LoVo (cell line): ENCODE results near the gene COX6B2.

ENCODE experiments used
- DNase-seq: peaks from one replicate; pipeline ENCODE4 v3.0.0-alpha.2; 2016; ENCODE audit warnings: low spot score

The COX6B2 gene

DNA sequence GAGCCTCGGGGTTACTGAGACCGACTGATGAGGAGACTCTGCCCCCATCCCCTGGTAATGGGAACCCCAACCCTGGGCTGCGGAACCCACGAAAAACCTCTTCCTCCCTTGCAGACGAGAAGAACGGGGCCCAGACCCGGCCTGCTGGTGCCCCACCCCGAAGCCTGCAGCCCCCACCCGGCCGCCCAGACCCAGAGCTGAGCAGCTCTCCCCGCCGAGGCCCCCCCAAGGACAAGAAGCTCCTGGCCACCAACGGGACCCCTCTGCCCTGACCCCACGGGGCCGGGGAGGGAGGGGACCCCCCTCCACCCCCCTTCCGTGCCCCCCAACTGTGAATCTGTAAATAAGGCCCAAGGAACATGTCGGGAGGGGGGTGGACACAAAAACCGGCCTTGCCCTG is 42.7 kb downstream of the COX6B2 start:
- DNase-seq = no peak

- DNase-seq = no peak
Observed at GRCh38 chr19:55311397-55311796, 43.1 kb downstream of the COX6B2 start.

GRCh38 chr19:55310498-55310897 is 44.0 kb downstream of the COX6B2 start:
- no peak for DNase-seq

- no peak for DNase-seq
Observed at GRCh38 chr19:55309448-55309847, 45.1 kb downstream of the COX6B2 start.

DNA sequence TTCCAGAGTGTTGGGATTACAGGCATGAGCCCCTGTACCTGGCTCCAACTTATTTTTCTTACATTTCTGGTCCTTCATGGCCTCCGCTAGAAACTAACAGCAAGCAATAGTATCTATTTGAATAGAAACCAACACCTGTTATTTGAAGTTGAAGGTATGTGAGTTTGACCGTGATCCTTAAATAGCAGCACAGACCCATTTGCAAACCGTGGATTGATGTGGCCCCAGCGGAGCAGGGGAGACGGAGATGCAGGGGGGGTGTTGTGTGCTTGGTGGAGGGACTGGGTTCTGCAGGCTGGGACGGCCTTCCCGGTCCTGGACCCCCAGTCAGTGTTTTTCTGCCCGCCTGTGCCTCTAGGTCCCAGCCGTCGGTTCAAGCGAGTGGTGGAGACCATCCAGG is 46.2 kb downstream of the COX6B2 start:
- no peak for DNase-seq

GRCh38 chr19:55306712-55307111 is 47.8 kb downstream of the COX6B2 start:
- DNase-seq = no peak

- DNase-seq = no peak
Observed at GRCh38 chr19:55305983-55306562, 48.4 kb downstream of the COX6B2 start.

DNA sequence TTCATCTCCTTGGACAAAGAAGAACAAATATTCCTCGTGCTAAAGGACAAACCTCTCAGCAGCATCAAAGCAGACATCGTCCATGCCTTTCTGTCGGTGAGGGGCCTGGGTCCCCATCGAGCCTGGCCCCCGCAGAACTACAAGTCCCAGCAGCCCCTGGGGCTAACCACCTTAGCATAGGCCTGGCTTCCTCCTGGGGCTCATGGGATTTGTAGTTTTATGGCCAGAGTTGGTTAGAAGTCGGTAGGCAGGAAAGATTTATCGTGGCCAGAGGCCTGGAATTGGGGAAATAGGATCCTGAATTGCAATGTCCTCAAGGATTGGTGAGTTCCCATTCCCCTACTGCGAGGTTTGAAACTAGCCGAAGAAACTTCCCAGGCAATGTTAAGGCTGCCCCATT is 49.0 kb downstream of the COX6B2 start:
- peak; percentile 26 for DNase-seq

DNA sequence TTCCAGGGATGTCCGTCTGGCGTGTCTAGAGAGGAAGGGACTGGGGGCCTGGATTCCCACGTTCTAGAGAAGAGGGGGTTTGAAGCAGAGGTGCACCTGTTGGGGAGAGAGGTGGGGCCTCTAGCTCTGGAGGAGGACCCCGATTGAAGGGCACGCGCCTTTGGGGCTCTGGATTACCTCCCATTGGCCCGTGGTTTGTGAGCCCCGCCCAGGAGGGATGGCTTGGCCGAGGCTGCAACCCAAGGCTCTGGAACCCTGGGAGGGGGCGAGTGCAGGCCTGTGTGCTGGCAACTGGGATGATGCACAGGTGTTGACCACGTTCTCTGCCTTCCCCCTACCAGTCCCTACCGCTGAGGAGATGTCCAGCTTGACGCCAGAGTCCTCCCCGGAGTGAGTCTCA is 49.5 kb downstream of the COX6B2 start:
- DNase-seq = no peak

DNA sequence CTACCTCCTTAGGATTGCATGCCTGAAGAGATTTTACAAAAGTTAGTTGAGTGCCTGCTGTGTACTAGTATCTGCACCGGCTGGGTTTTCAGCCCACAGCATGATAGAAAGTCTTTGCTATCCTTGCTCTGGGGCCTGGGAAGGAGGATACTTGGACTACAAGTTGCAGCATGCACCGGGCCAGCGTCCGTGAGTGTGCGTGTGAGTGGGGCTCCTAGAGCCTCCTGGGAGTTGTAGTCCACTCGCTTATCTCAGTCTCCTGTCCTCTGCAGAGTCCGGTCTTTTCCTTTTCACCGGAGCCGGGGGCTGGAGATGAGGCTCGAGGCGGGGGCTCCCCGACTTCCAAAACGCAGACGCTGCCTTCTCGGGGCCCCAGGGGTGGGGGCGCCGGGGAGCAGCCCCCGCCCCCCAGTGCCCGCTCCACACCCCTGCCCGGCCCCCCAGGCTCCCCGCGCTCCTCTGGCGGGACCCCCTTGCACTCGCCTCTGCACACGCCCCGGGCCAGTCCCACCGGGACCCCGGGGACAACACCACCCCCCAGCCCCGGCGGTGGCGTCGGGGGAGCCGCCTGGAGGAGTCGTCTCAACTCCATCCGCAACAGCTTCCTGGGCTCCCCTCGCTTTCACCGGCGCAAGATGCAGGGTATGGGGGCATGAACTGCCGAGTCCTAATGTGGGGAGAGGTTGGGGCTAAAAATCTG is 50.1 kb downstream of the COX6B2 start:
- DNase-seq = no peak

DNA sequence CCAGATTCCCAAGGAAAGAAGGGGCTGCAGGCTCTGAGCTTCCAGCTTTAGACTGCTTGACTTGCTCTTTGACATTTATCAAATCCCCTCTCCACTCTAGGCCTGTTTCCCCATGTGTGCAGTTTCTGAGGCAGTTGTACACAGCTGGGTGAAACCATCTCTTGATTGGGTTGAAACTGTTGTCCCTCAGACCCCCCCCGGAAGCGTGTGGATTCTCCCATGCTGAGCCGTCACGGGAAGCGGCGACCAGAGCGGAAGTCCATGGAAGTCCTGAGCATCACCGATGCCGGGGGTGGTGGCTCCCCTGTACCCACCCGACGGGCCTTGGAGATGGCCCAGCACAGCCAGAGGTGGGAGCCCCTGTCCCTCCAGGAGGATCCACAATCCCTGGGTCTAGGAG is 51.0 kb downstream of the COX6B2 start:
- no peak for DNase-seq

- DNase-seq = no peak
Observed at GRCh38 chr19:55302318-55302703, 52.2 kb downstream of the COX6B2 start.

DNA sequence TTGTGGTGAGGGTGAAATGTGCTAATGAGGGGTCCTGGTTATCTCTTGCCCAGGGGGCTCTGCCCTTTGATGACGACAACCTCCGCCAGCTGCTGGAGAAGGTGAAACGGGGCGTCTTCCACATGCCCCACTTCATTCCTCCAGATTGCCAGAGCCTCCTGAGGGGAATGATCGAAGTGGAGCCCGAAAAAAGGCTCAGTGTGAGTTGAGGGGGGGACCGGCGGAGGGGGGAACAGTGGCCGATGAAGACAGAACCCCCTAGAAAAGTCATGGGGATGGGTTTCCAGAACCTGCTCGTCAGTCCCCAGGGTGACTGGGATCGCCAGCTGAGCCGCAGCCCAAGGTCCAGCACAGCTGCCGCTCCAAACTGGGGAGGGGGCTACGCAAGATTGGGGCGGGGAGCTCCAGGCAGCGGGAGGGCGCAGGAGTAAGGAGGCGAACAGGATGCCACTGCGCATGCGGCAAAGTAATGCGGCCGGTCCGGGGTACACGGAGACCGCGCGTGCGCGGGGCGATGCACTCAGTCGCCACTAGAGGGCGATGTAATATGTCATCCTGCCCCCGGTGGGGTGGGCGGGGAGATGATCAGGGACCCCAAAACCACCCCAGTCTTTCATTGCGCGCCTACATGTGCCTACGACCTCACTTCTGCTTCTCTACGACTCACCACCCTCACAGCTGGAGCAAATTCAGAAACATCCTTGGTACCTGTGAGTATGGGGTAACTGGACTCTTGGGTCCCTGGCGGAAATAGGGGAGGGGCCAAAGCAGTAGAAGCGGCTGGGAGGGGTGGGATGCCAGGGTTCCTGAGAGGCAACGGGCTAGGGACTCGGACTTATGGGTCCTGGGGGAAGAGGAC is 52.8 kb downstream of the COX6B2 start:
- DNase-seq = peak; percentile 80

- no peak for DNase-seq
Observed at GRCh38 chr19:55300886-55301458, 53.5 kb downstream of the COX6B2 start.

GRCh38 chr19:55299991-55300390 is 54.5 kb downstream of the COX6B2 start:
- DNase-seq = no peak
